ENCODE results near the gene PLEKHM3. TPM values are rescaled to one million over a fixed set of nuclear protein-coding genes. Genes with fewer than 3 reads are reported as not detected.

The PLEKHM3 gene
- total RNA-seq, 3 donors from 2014 or later (not counting 1 experiment from before 2014, with no cell fraction given) = 21.7 to 27.7 (median 26.3) TPM

DNA sequence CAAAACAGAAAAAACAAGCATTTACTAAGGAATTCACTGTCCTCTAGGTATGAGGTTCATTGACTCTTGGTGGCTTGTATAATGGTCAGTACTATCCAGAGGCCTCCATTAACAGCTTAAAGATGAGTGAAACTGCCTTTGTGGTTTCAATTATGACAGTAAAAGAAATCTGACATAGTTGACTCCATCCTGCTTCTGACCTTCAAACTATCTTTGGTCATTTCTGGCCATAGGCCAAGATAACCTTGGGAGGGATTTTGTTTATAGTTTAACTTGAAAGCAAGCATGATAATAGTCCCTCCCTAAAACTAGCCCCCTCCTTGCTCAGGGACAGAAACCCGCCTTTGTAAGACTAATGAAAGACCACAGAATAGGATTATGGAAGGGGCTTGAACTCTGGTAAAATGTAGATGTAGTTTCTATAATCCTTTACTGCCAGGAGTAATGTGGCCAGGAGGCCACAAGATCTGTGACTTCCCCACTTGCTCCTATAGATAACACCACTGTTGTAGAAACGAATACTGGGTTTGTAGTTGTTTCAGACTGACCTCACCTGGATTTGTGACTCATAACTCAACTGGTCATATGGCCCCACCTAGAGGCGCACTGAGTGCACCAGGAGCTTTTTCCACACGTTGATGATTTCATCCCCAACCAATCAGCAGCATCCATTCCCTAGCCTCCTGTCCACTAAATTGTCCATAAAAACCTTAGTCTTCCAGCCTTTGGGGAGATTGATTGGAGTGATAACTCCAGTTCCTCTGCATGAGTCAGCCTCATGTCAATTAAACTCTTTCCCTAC lies 8.6 kb upstream of the PLEKHM3 start:
- peak in 1 of 2 donors; percentile 65 for DNase-seq

GRCh38 chr2:208031608-208032019 lies 6.3 kb upstream of the PLEKHM3 start:
- Mint-ChIP-seq H3K27me3 (ENCODE audit: low read depth in 2 of 2) (peaks cover 0 to 10% of the 10 kb centered on the region in 2 donors), H3K27ac (no peak overlapping the region), H3K36me3 (no peaks in the 10 kb centered on the region), H3K4me3 (no peak overlapping the region), H3K9me3 (no peaks in the 10 kb centered on the region), H3K4me1 (no peaks in the 10 kb centered on the region)
- WGBS (ENCODE audit: insufficient coverage) = 60% methylated on average over 7 of the region's 7 CpGs
- H3K4me3 ChIP-seq (ENCODE audit: low read length) = no peak overlapping the region
- no peaks in the 10 kb centered on the region for H3K9me3 ChIP-seq (ENCODE audit: control insufficient read depth, insufficient read depth, low read length)
- TF ChIP-seq, protein P1, sequence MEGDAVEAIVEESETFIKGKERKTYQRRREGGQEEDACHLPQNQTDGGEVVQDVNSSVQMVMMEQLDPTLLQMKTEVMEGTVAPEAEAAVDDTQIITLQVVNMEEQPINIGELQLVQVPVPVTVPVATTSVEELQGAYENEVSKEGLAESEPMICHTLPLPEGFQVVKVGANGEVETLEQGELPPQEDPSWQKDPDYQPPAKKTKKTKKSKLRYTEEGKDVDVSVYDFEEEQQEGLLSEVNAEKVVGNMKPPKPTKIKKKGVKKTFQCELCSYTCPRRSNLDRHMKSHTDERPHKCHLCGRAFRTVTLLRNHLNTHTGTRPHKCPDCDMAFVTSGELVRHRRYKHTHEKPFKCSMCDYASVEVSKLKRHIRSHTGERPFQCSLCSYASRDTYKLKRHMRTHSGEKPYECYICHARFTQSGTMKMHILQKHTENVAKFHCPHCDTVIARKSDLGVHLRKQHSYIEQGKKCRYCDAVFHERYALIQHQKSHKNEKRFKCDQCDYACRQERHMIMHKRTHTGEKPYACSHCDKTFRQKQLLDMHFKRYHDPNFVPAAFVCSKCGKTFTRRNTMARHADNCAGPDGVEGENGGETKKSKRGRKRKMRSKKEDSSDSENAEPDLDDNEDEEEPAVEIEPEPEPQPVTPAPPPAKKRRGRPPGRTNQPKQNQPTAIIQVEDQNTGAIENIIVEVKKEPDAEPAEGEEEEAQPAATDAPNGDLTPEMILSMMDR (IDR thresholded peaks at IDR 0.05) = no peak
- DNase-seq (no peak), ATAC-seq (no peak)
- H3K36me3 ChIP-seq (ENCODE audit: control insufficient read depth, insufficient read depth, low read length) = no peaks in the 10 kb centered on the region
- no peak overlapping the region for H3K27ac ChIP-seq (ENCODE audit: low read length)
- no peaks in the 10 kb centered on the region for H3K4me1 ChIP-seq (ENCODE audit: control insufficient read depth, insufficient read depth, low read length)
- intact Hi-C loops (cut with micrococcal nuclease) = no loop called here
- H3K27me3 ChIP-seq (ENCODE audit: control insufficient read depth, insufficient read depth, low read length) = no peaks in the 10 kb centered on the region

More for the DNA sequence above, 8.6 kb upstream of the PLEKHM3 start:
- 79% methylated on average over 4 of the region's 4 CpGs for WGBS (ENCODE audit: insufficient coverage)
- Mint-ChIP-seq H3K4me3 (no peak overlapping the region), H3K4me1 (no peaks in the 10 kb centered on the region), H3K27me3 (ENCODE audit: low read depth in 2 of 2) (peaks cover 0 to 10% of the 10 kb centered on the region in 2 donors), H3K9me3 (no peaks in the 10 kb centered on the region), H3K27ac (no peak overlapping the region), H3K36me3 (no peaks in the 10 kb centered on the region)
- H3K4me1 ChIP-seq (ENCODE audit: control insufficient read depth, insufficient read depth, low read length) = no peaks in the 10 kb centered on the region
- no peaks in the 10 kb centered on the region for H3K9me3 ChIP-seq (ENCODE audit: control insufficient read depth, insufficient read depth, low read length)
- peak; percentile 36 to 50 (median 43) for ATAC-seq
- no peaks in the 10 kb centered on the region for H3K27me3 ChIP-seq (ENCODE audit: control insufficient read depth, insufficient read depth, low read length)
- no peaks in the 10 kb centered on the region for H3K36me3 ChIP-seq (ENCODE audit: control insufficient read depth, insufficient read depth, low read length)
- no peak overlapping the region for H3K27ac ChIP-seq (ENCODE audit: low read length)
- TF ChIP-seq, protein P1 (IDR thresholded peaks at IDR 0.05) = no peak
- intact Hi-C loops (cut with micrococcal nuclease) = no loop called here
- H3K4me3 ChIP-seq (ENCODE audit: low read length) = no peak overlapping the region

- H3K27me3 Mint-ChIP-seq (ENCODE audit: low read depth in 2 of 2) = no peaks in the 10 kb centered on the region
- peak overlapping the region; percentile 92 for H3K4me3 Mint-ChIP-seq
- Histone ChIP-seq H3K4me3 (ENCODE audit: low read length) (peak overlapping the region; percentile 81), H3K36me3 (ENCODE audit: control insufficient read depth, insufficient read depth, low read length) (no peaks in the 10 kb centered on the region), H3K4me1 (ENCODE audit: control insufficient read depth, insufficient read depth, low read length) (peaks cover 7% of the 10 kb centered on the region), H3K27ac (ENCODE audit: low read length) (peak overlapping the region; percentile 66), H3K9me3 (ENCODE audit: control insufficient read depth, insufficient read depth, low read length) (no peaks in the 10 kb centered on the region), H3K27me3 (ENCODE audit: control insufficient read depth, insufficient read depth, low read length) (no peaks in the 10 kb centered on the region)
- no peak for DNase-seq
- ATAC-seq = peak in 2 of 3 donors; percentile 3 to 15
- TF ChIP-seq, protein P1 (IDR thresholded peaks at IDR 0.05) = no peak
- peak overlapping the region; percentile 77 to 91 for H3K27ac Mint-ChIP-seq
- intact Hi-C loops (cut with micrococcal nuclease) = no loop called here
- H3K9me3 Mint-ChIP-seq = no peaks in the 10 kb centered on the region
- no peaks in the 10 kb centered on the region for H3K36me3 Mint-ChIP-seq
- H3K4me1 Mint-ChIP-seq = peaks cover 17 to 22% of the 10 kb centered on the region in 2 donors
- 33% methylated on average over 10 of the region's 10 CpGs for WGBS (ENCODE audit: insufficient coverage)
Observed at GRCh38 chr2:208025814-208026184, 472 bp upstream of the PLEKHM3 start.

Data from natural killer cell (primary cell).